ENCODE data around the gene TBC1D22A. TPM values are rescaled to one million over a fixed set of nuclear protein-coding genes. Genes with fewer than 3 reads are reported as not detected.

TBC1D22A gene
- total and polyA plus RNA-seq, 8 donors = 13.3 to 53.1 (median 21.5) TPM

DNA sequence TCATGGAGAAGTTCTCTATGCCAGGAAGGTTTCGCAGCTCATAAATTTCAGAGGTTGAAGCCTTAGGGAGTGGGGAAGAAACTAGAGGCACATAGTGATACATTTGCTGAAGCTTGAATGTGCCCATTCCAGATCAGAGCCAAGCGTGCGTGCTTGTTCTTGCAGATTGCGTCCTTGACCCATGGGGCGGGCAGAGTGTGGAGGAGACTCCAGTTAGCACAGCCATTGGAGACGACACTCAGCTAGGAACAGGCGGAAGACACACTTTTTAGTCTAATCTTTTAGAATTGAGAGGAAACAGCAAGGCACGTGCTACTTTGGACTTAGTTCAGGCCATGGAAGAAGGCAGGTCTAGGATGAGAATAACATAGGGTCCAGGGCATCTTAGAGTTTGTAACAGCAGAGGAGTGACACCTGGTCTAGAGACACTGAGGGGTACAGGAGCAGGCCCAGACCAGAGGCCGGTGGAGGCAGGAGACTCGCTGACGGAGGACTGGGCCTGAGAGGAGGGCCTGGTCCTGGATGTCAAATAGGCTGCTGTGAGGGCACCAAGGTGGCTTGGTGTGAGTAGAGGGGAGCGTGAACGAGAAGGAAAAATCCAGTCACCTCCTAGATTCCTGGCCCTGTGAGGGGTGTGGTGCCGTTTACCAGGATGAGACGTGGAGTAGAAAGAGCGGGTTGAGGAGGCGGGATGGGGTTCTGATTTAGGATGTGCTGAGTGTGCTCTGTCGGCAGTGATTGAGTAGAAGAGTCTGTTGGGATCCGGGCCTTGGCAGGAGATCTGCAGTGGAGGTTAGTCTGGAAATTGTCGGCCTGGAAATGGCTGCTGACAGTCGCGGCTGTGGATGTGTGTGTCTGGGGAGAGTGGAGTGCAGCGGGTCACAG, 154.7 kb downstream of the TBC1D22A start:
- Histone ChIP-seq H3K27me3 (no peaks in the 10 kb centered on the region), H3K36me3 (peaks cover 9 to 80% (median 78%) of the 10 kb centered on the region in 4 donors), H3K4me3 (no peak overlapping the region), H3K27ac (no peak overlapping the region), H3K4me1 (no peaks in the 10 kb centered on the region), H3K9me3 (peaks cover 0 to 11% (median 4%) of the 10 kb centered on the region in 4 donors)
- peak in 1 of 2 donors; percentile 53 for DNase-seq
- intact Hi-C loops (cut with DNase I; ENCODE audit: low total_unique reads) = no loop called here
- TF ChIP-seq EP300 (IDR thresholded peaks at IDR 0.05) = no peak
- TF ChIP-seq, protein P1, sequence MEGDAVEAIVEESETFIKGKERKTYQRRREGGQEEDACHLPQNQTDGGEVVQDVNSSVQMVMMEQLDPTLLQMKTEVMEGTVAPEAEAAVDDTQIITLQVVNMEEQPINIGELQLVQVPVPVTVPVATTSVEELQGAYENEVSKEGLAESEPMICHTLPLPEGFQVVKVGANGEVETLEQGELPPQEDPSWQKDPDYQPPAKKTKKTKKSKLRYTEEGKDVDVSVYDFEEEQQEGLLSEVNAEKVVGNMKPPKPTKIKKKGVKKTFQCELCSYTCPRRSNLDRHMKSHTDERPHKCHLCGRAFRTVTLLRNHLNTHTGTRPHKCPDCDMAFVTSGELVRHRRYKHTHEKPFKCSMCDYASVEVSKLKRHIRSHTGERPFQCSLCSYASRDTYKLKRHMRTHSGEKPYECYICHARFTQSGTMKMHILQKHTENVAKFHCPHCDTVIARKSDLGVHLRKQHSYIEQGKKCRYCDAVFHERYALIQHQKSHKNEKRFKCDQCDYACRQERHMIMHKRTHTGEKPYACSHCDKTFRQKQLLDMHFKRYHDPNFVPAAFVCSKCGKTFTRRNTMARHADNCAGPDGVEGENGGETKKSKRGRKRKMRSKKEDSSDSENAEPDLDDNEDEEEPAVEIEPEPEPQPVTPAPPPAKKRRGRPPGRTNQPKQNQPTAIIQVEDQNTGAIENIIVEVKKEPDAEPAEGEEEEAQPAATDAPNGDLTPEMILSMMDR (IDR thresholded peaks at IDR 0.05) = no peak
- WGBS, 5 donors = 92 to 96% (median 94%) methylated on average over 23 of the region's 23 CpGs

DNA sequence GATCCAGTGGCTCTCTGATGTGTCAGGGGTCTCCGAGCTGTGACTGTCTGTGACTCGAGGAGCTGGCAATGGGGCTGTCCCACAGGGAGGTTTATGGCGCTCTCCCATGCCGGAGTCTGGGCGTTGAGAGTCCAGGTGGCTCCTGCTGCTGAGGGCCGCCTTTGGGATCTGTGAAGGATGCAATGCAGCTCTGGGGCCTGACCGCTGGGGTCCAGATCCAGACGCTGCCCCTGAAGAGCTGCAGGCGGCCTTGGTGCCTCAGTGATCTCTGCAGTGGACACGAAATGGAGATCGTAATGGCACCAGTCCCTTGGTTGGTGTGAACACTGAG, 155.3 kb downstream of the TBC1D22A start:
- no peaks in the 10 kb centered on the region for H3K4me1 ChIP-seq
- H3K36me3 ChIP-seq = peaks cover 9 to 74% (median 72%) of the 10 kb centered on the region in 4 donors
- no peak overlapping the region for H3K27ac ChIP-seq
- intact Hi-C loops (cut with DNase I; ENCODE audit: low total_unique reads) = no loop called here
- no peak overlapping the region for H3K4me3 ChIP-seq
- peaks cover 0 to 13% (median 6%) of the 10 kb centered on the region in 4 donors for H3K9me3 ChIP-seq
- DNase-seq = no peak
- WGBS, 5 donors = 92 to 97% (median 96%) methylated on average over 11 of the region's 11 CpGs
- TF ChIP-seq POLR2AphosphoS5 (IDR thresholded peaks at IDR 0.05) (no peak), POLR2A (IDR thresholded peaks at IDR 0.05) (no peak)
- TF ChIP-seq, protein P1 (IDR thresholded peaks at IDR 0.05) = no peak
- no peaks in the 10 kb centered on the region for H3K27me3 ChIP-seq

DNA sequence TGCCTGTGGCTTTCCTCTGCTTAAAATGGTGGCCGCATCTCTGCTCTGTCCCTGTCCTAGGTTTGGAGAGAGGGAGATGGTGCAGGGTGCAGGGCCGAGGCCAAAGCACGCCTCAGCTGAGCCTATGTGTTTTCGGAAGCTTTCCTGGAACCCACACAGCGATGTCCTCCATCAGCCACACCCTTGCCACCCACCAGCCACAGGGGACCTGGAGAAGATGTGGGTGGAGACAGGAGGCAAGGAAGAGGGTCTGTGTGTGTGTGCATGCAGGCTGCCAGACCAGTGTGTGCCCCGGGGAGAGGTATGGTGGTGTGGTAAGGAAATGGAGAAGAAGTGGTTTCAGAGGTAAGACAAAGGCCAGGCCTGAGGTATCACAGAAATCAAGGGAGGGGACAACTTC, 155.7 kb downstream of the TBC1D22A start:
- no peak overlapping the region for H3K4me3 ChIP-seq
- WGBS, 5 donors = 83 to 86% (median 85%) methylated on average over 6 of the region's 6 CpGs
- TF ChIP-seq, protein P1 (IDR thresholded peaks at IDR 0.05) = no peak
- TF ChIP-seq EP300 (IDR thresholded peaks at IDR 0.05) (no peak), POLR2AphosphoS5 (IDR thresholded peaks at IDR 0.05) (no peak), POLR2A (IDR thresholded peaks at IDR 0.05) (no peak)
- peaks cover 9 to 70% (median 67%) of the 10 kb centered on the region in 4 donors for H3K36me3 ChIP-seq
- DNase-seq = no peak
- H3K4me1 ChIP-seq = no peaks in the 10 kb centered on the region
- H3K9me3 ChIP-seq = peaks cover 0 to 13% (median 6%) of the 10 kb centered on the region in 4 donors
- no peak overlapping the region for H3K27ac ChIP-seq
- intact Hi-C loops (cut with DNase I; ENCODE audit: low total_unique reads) = no loop called here
- no peaks in the 10 kb centered on the region for H3K27me3 ChIP-seq

DNA sequence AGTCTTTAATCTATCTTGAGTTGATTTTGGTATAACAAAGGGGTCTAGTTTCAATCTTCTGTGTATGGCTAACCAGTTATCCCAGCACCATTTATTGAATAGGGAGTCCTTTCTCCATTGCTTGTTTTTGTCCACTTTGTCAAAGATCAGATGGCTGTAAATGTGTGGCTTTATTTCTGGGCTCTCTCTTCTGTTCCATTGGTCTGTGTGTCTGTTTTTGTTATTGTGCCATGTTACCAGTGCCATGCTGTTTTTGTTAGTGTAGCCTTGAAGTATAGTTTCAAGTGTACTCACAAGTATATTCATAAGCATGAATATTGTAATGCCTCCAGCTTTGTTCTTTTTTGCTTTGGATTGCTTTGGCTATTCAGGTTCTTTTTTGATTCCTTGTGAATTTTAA, 159.6 kb downstream of the TBC1D22A start:
- intact Hi-C loops (cut with DNase I; ENCODE audit: low total_unique reads) = no loop called here
- DNase-seq = no peak
- H3K27ac ChIP-seq = no peak overlapping the region
- TF ChIP-seq, protein P1 (IDR thresholded peaks at IDR 0.05) = no peak
- TF ChIP-seq EP300 (IDR thresholded peaks at IDR 0.05) = no peak
- TF ChIP-seq POLR2A (IDR thresholded peaks at IDR 0.05) = no peak
- no peak for TF ChIP-seq POLR2AphosphoS5 (IDR thresholded peaks at IDR 0.05)
- peaks cover 0 to 13% (median 6%) of the 10 kb centered on the region in 4 donors for H3K9me3 ChIP-seq
- H3K36me3 ChIP-seq = peaks cover 3 to 37% (median 35%) of the 10 kb centered on the region in 4 donors
- no peaks in the 10 kb centered on the region for H3K4me1 ChIP-seq
- H3K4me3 ChIP-seq = no peak overlapping the region
- H3K27me3 ChIP-seq = no peaks in the 10 kb centered on the region
